SKM-1 treated with dmso at 0.1 percent for 144 hours (cell line): ENCODE results near the gene UBE2D3.
"Not testable (repeated sequence)": the region's sequence is repeated elsewhere in the genome, so short reads cannot be mapped to it uniquely, and the experiment has no call there.

ENCODE experiments used
- DNase-seq: peaks from one replicate; lab custom pipeline; 2025; ENCODE audit not compliant: unreplicated experiment; lab: John Stamatoyannopoulos, UW

The UBE2D3 gene

DNA sequence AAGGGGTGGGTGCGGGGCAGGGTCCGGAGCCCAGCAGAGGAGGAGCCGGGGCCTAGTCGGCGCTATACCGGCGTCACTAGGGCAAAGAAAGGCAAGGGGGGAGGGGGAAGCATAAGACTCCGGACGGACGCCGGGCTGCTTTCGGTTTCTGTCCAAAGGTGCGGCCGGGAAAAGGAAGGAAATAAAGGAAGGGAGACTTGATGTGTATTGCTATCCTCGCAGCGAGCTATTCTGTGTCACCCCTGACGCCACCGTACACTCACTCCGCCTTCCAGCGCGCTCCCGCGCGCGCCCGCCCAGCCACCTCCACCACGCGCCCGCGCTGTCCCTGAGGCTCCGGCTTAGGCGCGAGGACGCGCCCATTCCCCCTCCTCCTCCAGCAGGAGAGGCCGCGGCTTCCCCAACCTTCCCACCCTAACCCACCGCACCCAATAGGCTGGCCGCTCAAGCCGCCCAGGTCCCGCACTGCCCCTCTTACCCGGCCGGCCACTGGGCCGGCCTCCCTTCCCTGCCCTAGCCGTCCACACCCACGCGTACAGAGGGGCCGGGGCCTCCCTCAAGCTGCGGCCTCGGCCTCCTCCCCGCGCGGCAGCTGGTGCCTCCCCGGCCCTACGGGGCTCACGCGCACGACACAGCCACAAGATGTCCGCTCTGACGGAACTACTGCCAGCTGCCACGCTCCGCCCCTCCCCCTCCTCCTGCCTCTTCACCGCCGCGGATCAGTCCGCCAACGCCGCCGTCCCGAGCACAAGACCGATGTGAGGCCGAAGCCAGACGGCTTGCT, at the start of gene UBE2D3:
TSS of gene UBE2D3 (minus strand) at position 662 of the 784 bp plus-strand sequence. CDS start 1,043 bp downstream, outside the sequence.
- DNase-seq, result peak; percentile 93

DNA sequence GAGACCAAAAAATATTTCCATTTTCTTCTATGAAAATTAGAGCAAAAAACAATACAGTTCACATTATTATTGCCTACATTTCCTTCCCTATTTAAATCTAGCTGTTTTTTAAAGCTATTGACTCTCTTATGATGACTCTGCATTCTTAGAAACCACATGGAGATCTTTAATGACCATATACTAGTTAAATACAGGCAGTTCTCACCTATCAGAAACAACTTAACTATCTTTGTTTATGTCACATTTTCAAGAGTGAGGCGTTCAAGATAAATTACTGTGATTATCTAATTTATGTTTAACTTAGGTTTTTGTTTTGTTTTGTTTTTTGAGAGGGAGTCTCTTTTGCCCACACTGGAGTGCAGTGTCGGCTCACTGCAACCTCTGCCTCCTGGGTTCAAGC, 44.4 kb upstream of the UBE2D3 start:
- no peak for DNase-seq

GRCh38 chr4:102869569-102870197, 42.3 kb upstream of the UBE2D3 start:
- DNase-seq, result no peak

DNA sequence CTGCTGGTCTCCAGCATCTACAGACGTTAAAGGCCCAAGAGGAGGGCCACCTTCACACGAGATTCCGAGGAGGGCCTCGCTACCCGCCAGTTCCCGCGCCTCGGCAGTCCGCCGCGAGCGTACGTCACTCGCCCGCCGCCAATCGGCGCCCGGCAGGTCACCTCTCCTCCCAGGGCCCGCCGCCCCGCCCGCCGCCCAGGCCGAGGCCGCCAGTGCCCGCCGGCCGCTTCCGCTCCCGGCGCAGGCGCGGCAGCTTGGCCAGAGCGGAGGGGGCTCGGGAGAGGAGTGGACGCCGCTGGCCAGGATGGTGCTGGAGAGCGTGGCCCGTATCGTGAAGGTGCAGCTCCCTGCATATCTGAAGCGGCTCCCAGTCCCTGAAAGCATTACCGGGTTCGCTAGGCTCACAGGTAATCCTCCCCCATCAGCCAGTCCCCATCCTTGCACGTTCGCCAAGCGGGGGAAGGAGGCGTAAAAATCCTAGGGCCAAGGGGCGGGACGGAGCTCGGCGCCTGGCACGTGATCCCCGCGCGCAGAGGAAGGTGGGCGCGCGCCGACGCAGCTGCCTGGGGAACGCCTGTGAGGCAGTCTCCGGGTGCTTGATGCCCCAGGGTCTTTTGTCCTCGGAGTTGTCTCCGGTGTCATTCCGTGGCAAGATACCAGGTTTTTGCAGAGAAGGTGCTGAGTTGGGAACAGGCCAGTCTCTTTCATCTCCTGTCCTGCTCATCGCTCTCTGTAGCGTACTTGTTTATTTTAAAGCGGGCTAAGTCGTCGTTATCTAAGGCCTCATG, 41.6 kb upstream of the UBE2D3 start, which contains the start of gene CISD2:
TSS of gene CISD2 (plus strand) at position 212 of the 788 bp plus-strand sequence. CDS start at position 305, 93 bp downstream.
- DNase-seq, result peak; percentile 87

DNA sequence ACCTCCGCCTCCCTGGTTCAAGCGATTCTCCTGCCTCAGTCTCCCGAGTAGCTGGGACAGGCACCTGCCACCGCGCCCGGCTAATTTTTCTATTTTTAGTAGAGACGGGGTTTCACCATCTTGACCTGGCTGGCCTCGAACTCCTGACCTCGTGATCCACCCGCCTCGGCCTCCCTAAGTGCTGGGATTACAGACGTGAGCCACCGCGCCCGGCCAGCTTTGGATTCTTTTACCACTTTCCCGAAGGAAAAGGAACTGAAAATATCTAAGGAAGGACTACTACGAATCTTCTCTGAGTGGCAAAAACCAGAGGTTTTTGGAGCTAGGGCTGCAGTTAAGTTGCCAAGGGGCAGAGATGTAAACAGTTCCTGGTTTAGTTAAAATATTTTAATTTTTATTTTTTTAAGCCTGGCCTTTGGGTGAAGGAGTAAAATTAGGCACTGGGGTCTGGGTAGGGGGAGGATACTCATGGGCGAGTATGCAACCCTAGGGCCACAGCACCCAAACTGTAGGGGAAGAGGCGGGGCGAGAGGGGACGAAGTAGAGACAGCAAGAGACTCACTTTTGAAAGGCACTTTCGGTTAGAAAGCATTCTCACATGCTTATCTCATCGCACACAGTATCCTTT, 40.9 kb upstream of the UBE2D3 start:
- DNase-seq, result no peak

DNA sequence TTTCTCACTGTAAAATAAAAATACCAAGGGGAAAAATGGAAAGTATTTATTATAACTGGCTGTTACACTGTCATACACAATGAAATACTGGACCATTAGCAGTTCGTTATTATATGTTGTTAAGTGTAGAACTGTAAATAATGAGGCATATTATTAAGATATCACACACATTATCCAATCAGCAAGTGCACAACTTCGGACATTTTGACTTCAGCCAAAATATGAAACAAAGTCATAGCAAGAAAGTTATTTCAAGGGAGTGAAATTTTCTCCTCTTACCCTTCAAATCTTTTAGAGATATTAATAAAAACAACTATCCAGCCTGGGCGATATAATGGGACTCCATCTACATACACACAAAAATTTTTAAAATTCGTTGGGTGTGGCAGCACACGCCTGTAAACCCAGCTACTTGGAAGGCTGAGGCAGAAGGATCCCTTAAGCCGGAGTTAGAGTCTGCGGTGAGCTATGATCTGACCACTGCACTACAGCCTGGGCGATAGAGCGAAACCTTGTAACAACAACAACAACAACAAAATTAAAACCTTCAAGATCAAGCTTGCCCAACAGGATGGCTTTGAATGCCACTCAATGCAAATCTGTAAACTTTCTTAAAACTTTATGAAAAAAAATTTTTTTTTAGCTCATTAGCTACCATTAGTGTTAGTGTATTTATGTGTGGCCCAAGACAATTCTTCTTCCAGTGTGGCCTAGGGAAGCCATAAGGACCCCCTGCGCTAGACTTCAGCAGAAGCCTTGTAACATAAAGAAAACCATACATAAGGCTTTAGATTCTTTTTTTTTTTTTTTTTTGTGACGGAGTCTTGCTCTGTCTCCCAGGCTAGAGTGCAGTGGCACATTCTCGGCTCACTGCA, 40.2 kb upstream of the UBE2D3 start:
- peak; percentile 20 for DNase-seq

DNA sequence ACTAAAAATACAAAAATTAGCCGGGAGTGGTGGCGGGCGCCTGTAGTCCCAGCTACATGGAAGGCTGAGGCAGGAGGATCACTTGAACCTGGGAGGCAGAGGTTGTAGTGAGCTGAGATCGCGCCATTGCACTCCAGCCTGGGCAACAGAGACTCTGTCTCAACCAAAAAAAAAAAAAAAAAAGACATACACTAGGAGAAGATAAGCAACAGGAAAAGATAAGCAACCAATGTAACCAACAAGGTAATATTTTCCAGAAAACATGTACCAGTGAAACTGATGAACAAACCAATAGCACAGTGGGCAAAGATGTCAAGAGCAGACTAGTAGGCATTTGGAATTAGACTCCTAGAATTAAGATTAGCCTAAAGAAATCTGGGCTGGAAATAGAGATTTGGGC, 38.0 kb upstream of the UBE2D3 start:
- DNase-seq, result not testable (repeated sequence)

DNA sequence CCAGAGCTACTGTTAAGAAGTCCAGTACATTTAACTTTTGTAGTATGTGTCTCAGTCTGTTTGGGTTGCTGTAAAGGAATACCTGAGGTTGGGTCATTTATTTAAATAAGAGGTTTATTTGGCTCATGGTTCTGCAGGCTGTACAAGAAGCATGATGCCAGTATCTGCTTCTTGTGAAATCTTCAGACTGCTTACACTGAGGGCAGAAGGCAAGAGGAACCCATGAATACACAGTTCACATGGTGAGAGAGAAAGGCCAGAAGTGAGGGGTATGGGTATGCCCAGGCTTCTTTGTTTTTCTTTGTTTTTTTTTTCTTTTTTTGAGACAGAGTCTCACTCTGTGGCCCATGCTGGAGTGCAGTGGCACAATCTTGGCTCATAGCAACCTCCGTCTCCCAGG, 35.4 kb upstream of the UBE2D3 start:
- peak; percentile 41 for DNase-seq

DNA sequence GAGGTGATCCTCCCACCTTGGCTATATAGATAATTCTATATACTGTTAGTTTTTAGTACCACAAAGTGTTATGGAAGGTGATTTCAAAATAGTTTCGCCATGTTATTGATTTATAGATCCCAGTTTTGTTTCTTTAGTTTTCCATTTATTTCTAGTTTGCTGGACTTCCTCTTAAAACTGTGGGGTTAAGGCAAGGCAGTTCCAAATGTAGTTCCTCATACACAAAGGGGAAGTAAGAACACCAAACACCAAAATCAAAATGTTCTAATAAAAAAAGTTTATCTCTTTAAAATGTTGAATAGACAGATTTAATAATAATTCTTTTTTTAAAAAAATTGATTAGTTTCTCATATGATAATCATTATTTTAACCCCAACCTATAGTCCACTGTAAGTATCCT, 34.7 kb upstream of the UBE2D3 start:
- peak; percentile 69 for DNase-seq

GRCh38 chr4:102860611-102861324, 33.4 kb upstream of the UBE2D3 start:
- no peak for DNase-seq

DNA sequence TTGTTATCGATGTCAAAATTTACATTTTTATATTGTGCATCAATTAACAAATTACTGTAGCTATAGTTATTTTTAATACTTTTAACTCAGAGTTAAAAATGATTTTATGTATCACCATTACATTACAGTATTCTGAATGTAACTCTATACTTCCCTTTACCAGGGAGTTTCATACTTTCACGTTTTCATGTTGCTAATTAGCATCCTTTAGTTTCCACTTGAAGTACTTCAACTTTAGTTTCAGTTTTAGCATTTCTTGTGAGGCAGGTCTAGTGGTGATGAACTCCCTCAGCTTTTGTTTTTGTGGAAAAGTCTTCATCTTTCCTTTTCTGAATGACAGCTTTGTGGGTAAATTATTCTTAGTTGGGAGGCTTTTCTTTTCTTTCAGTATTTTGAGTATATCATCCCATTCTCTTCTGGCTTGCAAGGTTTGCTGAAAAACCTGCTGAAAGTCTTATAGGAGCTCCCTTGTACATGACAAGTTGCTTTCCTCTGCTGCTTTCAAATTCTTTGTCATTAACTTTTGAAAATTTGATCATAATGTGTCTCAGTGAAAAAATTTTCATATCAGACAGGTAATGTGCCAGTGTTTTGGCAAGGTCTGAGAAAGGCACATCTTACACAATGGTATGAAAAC, 31.6 kb upstream of the UBE2D3 start:
- DNase-seq, result no peak

DNA sequence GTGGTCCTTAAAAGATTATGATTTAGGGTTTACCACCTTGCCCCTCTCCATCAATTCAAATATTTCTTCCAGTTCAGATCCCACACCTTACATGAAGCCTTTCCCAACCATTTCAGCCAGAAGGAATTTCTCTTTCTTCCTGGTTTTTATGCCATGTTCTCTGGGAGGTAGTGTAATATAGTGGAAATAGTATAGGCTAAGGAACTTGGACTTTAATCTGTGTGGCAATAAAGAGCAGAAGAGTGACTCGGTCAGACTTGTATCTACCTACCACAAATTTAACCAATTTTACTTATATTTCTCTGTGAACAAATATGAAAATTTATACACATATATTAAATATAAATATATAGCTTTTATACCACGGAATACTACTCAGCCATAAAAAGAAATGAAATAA, 23.0 kb upstream of the UBE2D3 start:
- no peak for DNase-seq

- no peak for DNase-seq
Observed at GRCh38 chr4:102849579-102850104, 22.3 kb upstream of the UBE2D3 start.

GRCh38 chr4:102847687-102848086, 20.3 kb upstream of the UBE2D3 start:
- no peak for DNase-seq

DNA sequence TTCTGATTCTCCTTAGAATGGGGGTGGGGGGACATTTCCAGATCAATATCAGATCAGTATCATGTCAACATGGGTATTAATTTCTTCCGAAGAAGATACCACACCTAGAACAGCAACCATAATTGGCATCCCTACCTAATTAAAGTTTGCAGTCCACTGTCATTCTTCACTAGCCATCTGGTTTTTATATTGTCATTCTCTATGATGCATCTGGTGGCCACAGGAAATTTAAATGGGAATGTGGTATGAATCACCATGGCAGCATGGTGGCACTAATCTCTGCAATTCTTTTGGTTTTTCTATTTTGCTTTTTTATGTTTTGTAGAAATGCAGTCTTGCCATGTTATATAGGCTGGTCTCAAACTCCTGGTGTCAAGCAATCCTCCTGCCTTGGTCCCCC, 16.6 kb upstream of the UBE2D3 start:
- no peak for DNase-seq

DNA sequence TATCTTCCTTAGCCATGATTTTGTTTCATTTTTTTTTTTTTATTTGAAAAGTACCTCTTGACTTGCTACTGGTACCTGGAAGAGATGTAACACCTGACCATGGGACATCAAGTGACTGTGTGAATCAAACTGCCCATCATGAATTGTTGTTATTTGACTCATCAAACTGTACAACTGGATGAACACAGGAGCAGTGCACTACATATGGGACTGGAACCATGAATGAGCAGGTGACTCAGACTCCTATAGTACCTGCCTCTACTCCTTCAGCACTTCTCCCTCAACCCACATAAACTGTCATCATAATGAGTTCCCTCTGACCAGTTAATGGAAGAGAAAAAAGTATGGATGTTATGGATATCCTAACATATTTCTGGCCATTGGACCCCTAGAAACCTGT, 15.9 kb upstream of the UBE2D3 start:
- no peak for DNase-seq

GRCh38 chr4:102842367-102842766, 15.0 kb upstream of the UBE2D3 start:
- DNase-seq, result no peak

- no peak for DNase-seq
Observed at GRCh38 chr4:102836596-102836995, 9.2 kb upstream of the UBE2D3 start.

DNA sequence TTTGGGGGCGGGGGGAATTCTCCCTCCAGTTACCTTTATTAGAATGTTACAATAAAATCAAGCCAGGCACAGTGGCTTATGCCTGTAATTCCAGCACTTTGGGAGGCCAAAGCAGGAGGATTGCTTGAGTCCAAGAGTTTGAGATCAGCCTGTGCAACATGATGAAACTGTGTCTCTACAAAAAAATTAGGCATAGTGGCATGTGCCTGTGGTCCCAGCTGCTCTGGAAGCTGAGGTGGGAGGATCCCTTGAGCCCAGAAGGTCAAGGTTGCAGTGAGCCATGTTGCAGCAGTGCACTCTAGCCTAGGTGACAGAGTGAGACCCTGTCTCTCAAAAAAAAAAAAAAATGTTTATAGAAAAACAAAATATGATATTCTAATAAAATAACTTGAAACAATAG, 5.3 kb upstream of the UBE2D3 start:
- DNase-seq, result no peak
